CD14-positive monocyte (primary cell): ENCODE data around the gene ATG4B. TPM values are rescaled to one million over a fixed set of nuclear protein-coding genes. Genes with fewer than 3 reads are reported as not detected.

Experiments used
- DNase-seq, 3 donors: peaks; one replicate each; pipeline ENCODE4 v3.0.0-alpha.2; 2011 to 2022
- H2AFZ ChIP-seq: 2 replicates; pipeline ENCODE4 v1.6.0; 2012; ENCODE audit warnings: mild to moderate bottlenecking, low read depth, low read length, inconsistent platforms; ENCODE audit not compliant: insufficient read depth, poor library complexity, severe bottlenecking
- H3K27ac ChIP-seq, 2 donors: 1 replicate in 1 of 2; 2 replicates in 1 of 2; pipeline ENCODE4 v1.5.1; 2012 to 2013; ENCODE audit warnings: low read length in 2 of 2, control low read depth in 1 of 2, inconsistent platforms in 1 of 2, low read depth in 1 of 2, mild to moderate bottlenecking in 1 of 2
- H3K27me3 ChIP-seq, 2 donors: one replicate each; pipeline versions ENCODE4 v1.6.0 to v1.6.1; 2011 to 2013; ENCODE audit warnings: low read length in 2 of 2; ENCODE audit not compliant: control insufficient read depth in 2 of 2, insufficient read depth in 2 of 2
- H3K36me3 ChIP-seq, 2 donors: replicated peaks in 1 of 2; 1 replicate in 1 of 2; 2 replicates in 1 of 2; pipeline versions ENCODE4 v1.5.1 to v1.6.1; 2012 to 2013; ENCODE audit warnings: low read length in 2 of 2, control low read depth in 1 of 2, inconsistent platforms in 1 of 2, mild to moderate bottlenecking in 1 of 2; ENCODE audit not compliant: insufficient read depth in 2 of 2, control insufficient read depth in 1 of 2
- H3K4me1 ChIP-seq, 2 donors: 1 replicate in 1 of 2; 2 replicates in 1 of 2; pipeline versions ENCODE4 v1.5.1 to v1.6.1; 2012 to 2013; ENCODE audit warnings: low read length in 2 of 2, control low read depth in 1 of 2, inconsistent platforms in 1 of 2, mild to moderate bottlenecking in 1 of 2, moderate library complexity in 1 of 2; ENCODE audit not compliant: insufficient read depth in 2 of 2, control insufficient read depth in 1 of 2
- H3K4me2 ChIP-seq: replicated peaks from 2 replicates; pipeline ENCODE3; 2012; ENCODE audit warnings: low read length, moderate library complexity, mild to moderate bottlenecking; ENCODE audit not compliant: poor library complexity, severe bottlenecking; ENCODE audit errors: extremely low read depth
- H3K4me3 ChIP-seq, 3 experiments: fragments of 200-600 bp in 1 of 3; sonication (generic) in 1 of 3; replicated peaks in 1 of 3; 1 replicate in 2 of 3; 2 replicates in 1 of 3; pipeline ENCODE4 v1.5.1; 2011 to 2013; ENCODE audit warnings: low read length in 3 of 3, mild to moderate bottlenecking in 3 of 3, control low read depth in 2 of 3, low read depth in 2 of 3, inconsistent platforms in 1 of 3, moderate library complexity in 1 of 3
- H3K79me2 ChIP-seq: 2 replicates; pipeline ENCODE4 v1.6.0; 2012; ENCODE audit warnings: mild to moderate bottlenecking, control low read depth, inconsistent platforms, low read length, moderate library complexity; ENCODE audit not compliant: insufficient read depth
- H3K9ac ChIP-seq: 2 replicates; pipeline ENCODE4 v1.6.0; 2017; ENCODE audit warnings: low read length, mild to moderate bottlenecking; ENCODE audit not compliant: insufficient read depth, poor library complexity, severe bottlenecking
- H3K9me3 ChIP-seq, 2 donors: replicated peaks in 1 of 2; 1 replicate in 1 of 2; 2 replicates in 1 of 2; pipeline versions ENCODE4 v1.5.1 to v1.6.1; 2012 to 2013; ENCODE audit warnings: low read length in 2 of 2, control low read depth in 1 of 2; ENCODE audit not compliant: control insufficient read depth in 1 of 2, insufficient read depth in 1 of 2
- H4K20me1 ChIP-seq: 2 replicates; pipeline ENCODE4 v1.6.0; 2012; ENCODE audit warnings: mild to moderate bottlenecking, low read length, control low read depth, moderate library complexity; ENCODE audit not compliant: insufficient read depth
- H3K27ac Mint-ChIP-seq, 7 donors: one replicate each; pipeline ENCODE4 v1.8.0; 2020; ENCODE audit warnings: mild to moderate bottlenecking in 7 of 7, mixed read lengths in 7 of 7, moderate library complexity in 6 of 7, inconsistent platforms in 2 of 7
- H3K27me3 Mint-ChIP-seq, 3 donors: one replicate each; pipeline ENCODE4 v1.8.0; 2021 to 2022; ENCODE audit warnings: low read depth in 3 of 3, mild to moderate bottlenecking in 3 of 3, mixed read lengths in 3 of 3, moderate library complexity in 3 of 3, inconsistent platforms in 1 of 3
- H3K36me3 Mint-ChIP-seq, 2 donors: one replicate each; pipeline ENCODE4 v1.8.0; 2020; ENCODE audit warnings: mixed read lengths in 2 of 2, inconsistent platforms in 1 of 2, mild to moderate bottlenecking in 1 of 2
- H3K4me1 Mint-ChIP-seq: one replicate; pipeline ENCODE4 v1.8.0; 2020; ENCODE audit warnings: mild to moderate bottlenecking, mixed read lengths
- H3K4me3 Mint-ChIP-seq, 2 donors: one replicate each; pipeline ENCODE4 v1.8.0; 2020; ENCODE audit warnings: mild to moderate bottlenecking in 2 of 2, mixed read lengths in 2 of 2, moderate library complexity in 1 of 2
- H3K9me3 Mint-ChIP-seq, 7 donors: one replicate each; pipeline ENCODE4 v1.8.0; 2020 to 2022; ENCODE audit warnings: mixed read lengths in 7 of 7, mild to moderate bottlenecking in 6 of 7, moderate library complexity in 6 of 7, inconsistent platforms in 2 of 7
- WGBS: methylation state at CpG from one replicate; pipeline ENCODE4 v1.1.5; 2013; ENCODE audit warnings: missing lambda C conversion rate; ENCODE audit not compliant: insufficient coverage; 5-methylcytosine and 5-hydroxymethylcytosine counted together
- intact Hi-C, 2 donors: fragments of 100-400 bp; cut with micrococcal nuclease; formaldehyde crosslinking; loops; one replicate each; pipeline versions ENCODE4 v1.15.0 to v1.15.1; 2023
- polyA plus RNA-seq, 3 donors: library from polyadenylated mRNA; depleted of rRNA in 1 of 3; unstranded in 2 of 3; stranded (reverse) in 1 of 3; fragments of 300-500 nt in 2 of 3; fragments of >200 nt in 1 of 3; fragmentation: Illumina TruSeq in 2 of 3; gene quantifications; 1 replicate in 2 of 3; 2 replicates in 1 of 3; pipeline ENCODE4 v1.2.3, GENCODE V29; 2012 to 2021
- TF ChIP-seq, protein P1 (sequence below): fragments of 200-600 bp; IDR thresholded peaks from one replicate; pipeline ENCODE4 v1.8.0; 2022; ENCODE audit warnings: antibody characterized with exemption, mild to moderate bottlenecking

Gene ATG4B
- polyA plus RNA-seq, 3 donors = 54.5 to 202 (median 58.9) TPM

DNA sequence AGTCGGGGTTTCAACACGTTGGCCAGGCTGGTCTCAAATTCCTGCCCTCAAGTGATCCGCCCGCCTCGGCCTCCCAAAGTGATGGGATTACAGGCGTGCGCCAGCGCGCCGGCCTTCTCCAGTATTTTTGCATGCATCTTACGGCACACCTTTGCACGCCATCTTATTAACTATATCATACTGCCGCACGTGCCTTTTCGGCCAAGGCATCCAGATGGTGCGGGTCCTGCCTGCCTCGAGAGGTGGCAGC is 63.6 kb downstream of the ATG4B start:
- Histone ChIP-seq H3K36me3 (peaks cover 6 to 15% of the 10 kb centered on the region in 2 donors), H4K20me1 (peaks cover 15% of the 10 kb centered on the region), H3K9ac (peak overlapping the region; percentile 78), H3K27ac (peak overlapping the region; percentile 8 to 79), H3K79me2 (peaks cover 19% of the 10 kb centered on the region), H3K4me1 (peaks cover 15 to 22% of the 10 kb centered on the region in 2 donors), H3K9me3 (peaks cover 0 to 3% of the 10 kb centered on the region in 2 donors), H2AFZ (peak overlapping the region; percentile 75), H3K4me3 (peak overlapping the region; percentile 44 to 78 (median 61)), H3K27me3 (no peaks in the 10 kb centered on the region), H3K4me2 (peak overlapping the region; percentile 97)
- intact Hi-C loops = loop anchor here (2.0 to 5.0 kb wide), 3 partner anchors 14 to 181 kb away; partner anchors contain the start of genes ATG4B (in 1 of the 2), DTYMK (in 1 of the 2) and THAP4 (in 1 of the 2)
- Mint-ChIP-seq H3K27me3 (peaks cover 0 to 8% (median 0%) of the 10 kb centered on the region in 3 donors), H3K27ac (peak overlapping the region in 5 of 7 donors; percentile 57 to 86 (median 81)), H3K4me1 (peaks cover 16% of the 10 kb centered on the region), H3K4me3 (peak overlapping the region; percentile 79 to 81), H3K9me3 (peaks cover under 1 to 5% (median 2%) of the 10 kb centered on the region in 7 donors), H3K36me3 (peaks cover 10 to 21% of the 10 kb centered on the region in 2 donors)
- TF ChIP-seq, protein P1, sequence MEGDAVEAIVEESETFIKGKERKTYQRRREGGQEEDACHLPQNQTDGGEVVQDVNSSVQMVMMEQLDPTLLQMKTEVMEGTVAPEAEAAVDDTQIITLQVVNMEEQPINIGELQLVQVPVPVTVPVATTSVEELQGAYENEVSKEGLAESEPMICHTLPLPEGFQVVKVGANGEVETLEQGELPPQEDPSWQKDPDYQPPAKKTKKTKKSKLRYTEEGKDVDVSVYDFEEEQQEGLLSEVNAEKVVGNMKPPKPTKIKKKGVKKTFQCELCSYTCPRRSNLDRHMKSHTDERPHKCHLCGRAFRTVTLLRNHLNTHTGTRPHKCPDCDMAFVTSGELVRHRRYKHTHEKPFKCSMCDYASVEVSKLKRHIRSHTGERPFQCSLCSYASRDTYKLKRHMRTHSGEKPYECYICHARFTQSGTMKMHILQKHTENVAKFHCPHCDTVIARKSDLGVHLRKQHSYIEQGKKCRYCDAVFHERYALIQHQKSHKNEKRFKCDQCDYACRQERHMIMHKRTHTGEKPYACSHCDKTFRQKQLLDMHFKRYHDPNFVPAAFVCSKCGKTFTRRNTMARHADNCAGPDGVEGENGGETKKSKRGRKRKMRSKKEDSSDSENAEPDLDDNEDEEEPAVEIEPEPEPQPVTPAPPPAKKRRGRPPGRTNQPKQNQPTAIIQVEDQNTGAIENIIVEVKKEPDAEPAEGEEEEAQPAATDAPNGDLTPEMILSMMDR = peak; percentile 36
- WGBS = 0% methylated on average over 6 of the region's 17 CpGs
- no peak for DNase-seq

DNA sequence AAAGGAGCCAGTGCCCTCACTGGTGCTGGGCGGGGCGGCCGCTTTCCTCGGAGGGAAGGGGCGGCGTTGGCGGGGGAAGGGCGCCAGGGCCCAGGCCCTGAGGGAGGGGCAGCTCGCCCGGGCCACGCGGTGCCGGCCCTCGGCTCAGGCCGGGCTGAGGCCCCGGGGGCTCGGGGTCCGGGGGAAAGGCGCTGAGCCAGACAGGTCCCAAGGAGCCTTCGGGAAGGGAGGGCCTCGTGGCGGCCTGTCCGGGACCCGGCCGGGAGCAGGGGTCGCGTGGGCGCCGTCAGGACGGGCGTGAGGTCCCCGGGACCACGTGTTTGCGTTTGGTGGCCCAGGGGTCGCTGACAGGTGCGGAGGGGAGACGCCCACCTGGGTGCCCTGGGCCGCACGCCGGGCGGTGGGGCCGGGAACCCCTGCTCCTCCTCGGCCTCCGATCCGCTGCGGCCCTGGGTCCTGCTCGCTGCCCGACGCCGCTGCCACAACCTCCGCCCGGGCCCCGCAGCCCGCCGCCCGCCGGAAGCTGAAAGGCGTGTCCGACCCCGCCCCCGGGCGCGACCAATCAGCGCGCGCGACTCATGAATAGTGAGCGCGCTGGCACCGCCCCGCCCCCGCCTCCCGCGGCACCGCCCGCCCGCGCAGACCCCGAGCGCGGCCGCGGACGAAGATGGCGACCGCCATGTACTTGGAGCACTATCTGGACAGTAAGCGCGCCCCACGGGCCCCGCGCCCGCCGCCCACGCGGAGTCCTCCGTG is 64.1 kb downstream of the ATG4B start, which contains the start of gene ING5:
ING5 (plus strand) TSS at position 641 of the 756 bp plus-strand sequence; CDS start at position 668, 27 bp downstream.
- peak within 1 kb of the TSS; percentile 97 for H3K4me2 ChIP-seq
- Mint-ChIP-seq H3K9me3 (peaks cover 3 to 7% (median 7%) of the 10 kb centered on the region in 7 donors), H3K4me3 (peak within 1 kb of the TSS; percentile 79 to 81), H3K36me3 (peaks cover 11 to 23% of the 10 kb centered on the region in 2 donors), H3K4me1 (peaks cover 16% of the 10 kb centered on the region), H3K27ac (peak within 1 kb of the TSS in 6 of 7 donors; percentile 37 to 86 (median 69)), H3K27me3 (peaks cover 0 to 8% (median 0%) of the 10 kb centered on the region in 3 donors)
- TF ChIP-seq, protein P1 = peak; percentile 21
- peaks cover 19% of the 10 kb centered on the region for H3K79me2 ChIP-seq
- H3K9ac ChIP-seq = peak within 1 kb of the TSS; percentile 78
- peaks cover 15 to 22% of the 10 kb centered on the region in 2 donors for H3K4me1 ChIP-seq
- peak within 1 kb of the TSS; percentile 68 to 79 for H3K27ac ChIP-seq
- intact Hi-C loops = loop anchor here (2.0 to 5.0 kb wide), 5 partner anchors 15 to 345 kb away; partner anchors contain the start of genes D2HGDH (in 2 of the 2), DTYMK (in 2 of the 2), ATG4B (in 1 of the 2) and FARP2 (in 1 of the 2)
- peak within 1 kb of the TSS; percentile 61 to 86 (median 65) for H3K4me3 ChIP-seq
- peak; percentile 89 to 90 (median 89) for DNase-seq
- H2AFZ ChIP-seq = peak within 1 kb of the TSS; percentile 80
- H3K27me3 ChIP-seq = no peaks in the 10 kb centered on the region
- H4K20me1 ChIP-seq = peaks cover 15% of the 10 kb centered on the region
- WGBS = 0% methylated on average over 95 of the region's 96 CpGs
- H3K36me3 ChIP-seq = peaks cover 8 to 20% of the 10 kb centered on the region in 2 donors
- H3K9me3 ChIP-seq = peaks cover 0 to 5% of the 10 kb centered on the region in 2 donors
